CD14-positive monocyte (primary cell): ENCODE measurements around the gene DGCR8. TPM values are rescaled to one million over a fixed set of nuclear protein-coding genes. Genes with fewer than 3 reads are reported as not detected.

Experiments
- DNase-seq, 3 donors: peaks; one replicate each; pipeline ENCODE4 v3.0.0-alpha.2; 2011 to 2022
- H2AFZ ChIP-seq: 2 replicates; pipeline ENCODE4 v1.6.0; 2012; ENCODE audit warnings: mild to moderate bottlenecking, low read depth, low read length, inconsistent platforms; ENCODE audit not compliant: insufficient read depth, poor library complexity, severe bottlenecking
- H3K27ac ChIP-seq, 2 donors: 1 replicate in 1 of 2; 2 replicates in 1 of 2; pipeline ENCODE4 v1.5.1; 2012 to 2013; ENCODE audit warnings: low read length in 2 of 2, control low read depth in 1 of 2, inconsistent platforms in 1 of 2, low read depth in 1 of 2, mild to moderate bottlenecking in 1 of 2
- H3K27me3 ChIP-seq, 2 donors: one replicate each; pipeline versions ENCODE4 v1.6.0 to v1.6.1; 2011 to 2013; ENCODE audit warnings: low read length in 2 of 2; ENCODE audit not compliant: control insufficient read depth in 2 of 2, insufficient read depth in 2 of 2
- H3K36me3 ChIP-seq, 2 donors: replicated peaks in 1 of 2; 1 replicate in 1 of 2; 2 replicates in 1 of 2; pipeline versions ENCODE4 v1.5.1 to v1.6.1; 2012 to 2013; ENCODE audit warnings: low read length in 2 of 2, control low read depth in 1 of 2, inconsistent platforms in 1 of 2, mild to moderate bottlenecking in 1 of 2; ENCODE audit not compliant: insufficient read depth in 2 of 2, control insufficient read depth in 1 of 2
- H3K4me1 ChIP-seq, 2 donors: 1 replicate in 1 of 2; 2 replicates in 1 of 2; pipeline versions ENCODE4 v1.5.1 to v1.6.1; 2012 to 2013; ENCODE audit warnings: low read length in 2 of 2, control low read depth in 1 of 2, inconsistent platforms in 1 of 2, mild to moderate bottlenecking in 1 of 2, moderate library complexity in 1 of 2; ENCODE audit not compliant: insufficient read depth in 2 of 2, control insufficient read depth in 1 of 2
- H3K4me2 ChIP-seq: replicated peaks from 2 replicates; pipeline ENCODE3; 2012; ENCODE audit warnings: low read length, moderate library complexity, mild to moderate bottlenecking; ENCODE audit not compliant: poor library complexity, severe bottlenecking; ENCODE audit errors: extremely low read depth
- H3K4me3 ChIP-seq, 3 experiments: fragments of 200-600 bp in 1 of 3; sonication (generic) in 1 of 3; replicated peaks in 1 of 3; 1 replicate in 2 of 3; 2 replicates in 1 of 3; pipeline ENCODE4 v1.5.1; 2011 to 2013; ENCODE audit warnings: low read length in 3 of 3, mild to moderate bottlenecking in 3 of 3, control low read depth in 2 of 3, low read depth in 2 of 3, inconsistent platforms in 1 of 3, moderate library complexity in 1 of 3
- H3K79me2 ChIP-seq: 2 replicates; pipeline ENCODE4 v1.6.0; 2012; ENCODE audit warnings: mild to moderate bottlenecking, control low read depth, inconsistent platforms, low read length, moderate library complexity; ENCODE audit not compliant: insufficient read depth
- H3K9ac ChIP-seq: 2 replicates; pipeline ENCODE4 v1.6.0; 2017; ENCODE audit warnings: low read length, mild to moderate bottlenecking; ENCODE audit not compliant: insufficient read depth, poor library complexity, severe bottlenecking
- H3K9me3 ChIP-seq, 2 donors: replicated peaks in 1 of 2; 1 replicate in 1 of 2; 2 replicates in 1 of 2; pipeline versions ENCODE4 v1.5.1 to v1.6.1; 2012 to 2013; ENCODE audit warnings: low read length in 2 of 2, control low read depth in 1 of 2; ENCODE audit not compliant: control insufficient read depth in 1 of 2, insufficient read depth in 1 of 2
- H4K20me1 ChIP-seq: 2 replicates; pipeline ENCODE4 v1.6.0; 2012; ENCODE audit warnings: mild to moderate bottlenecking, low read length, control low read depth, moderate library complexity; ENCODE audit not compliant: insufficient read depth
- H3K27ac Mint-ChIP-seq, 7 donors: one replicate each; pipeline ENCODE4 v1.8.0; 2020; ENCODE audit warnings: mild to moderate bottlenecking in 7 of 7, mixed read lengths in 7 of 7, moderate library complexity in 6 of 7, inconsistent platforms in 2 of 7
- H3K27me3 Mint-ChIP-seq, 3 donors: one replicate each; pipeline ENCODE4 v1.8.0; 2021 to 2022; ENCODE audit warnings: low read depth in 3 of 3, mild to moderate bottlenecking in 3 of 3, mixed read lengths in 3 of 3, moderate library complexity in 3 of 3, inconsistent platforms in 1 of 3
- H3K36me3 Mint-ChIP-seq, 2 donors: one replicate each; pipeline ENCODE4 v1.8.0; 2020; ENCODE audit warnings: mixed read lengths in 2 of 2, inconsistent platforms in 1 of 2, mild to moderate bottlenecking in 1 of 2
- H3K4me1 Mint-ChIP-seq: one replicate; pipeline ENCODE4 v1.8.0; 2020; ENCODE audit warnings: mild to moderate bottlenecking, mixed read lengths
- H3K4me3 Mint-ChIP-seq, 2 donors: one replicate each; pipeline ENCODE4 v1.8.0; 2020; ENCODE audit warnings: mild to moderate bottlenecking in 2 of 2, mixed read lengths in 2 of 2, moderate library complexity in 1 of 2
- H3K9me3 Mint-ChIP-seq, 7 donors: one replicate each; pipeline ENCODE4 v1.8.0; 2020 to 2022; ENCODE audit warnings: mixed read lengths in 7 of 7, mild to moderate bottlenecking in 6 of 7, moderate library complexity in 6 of 7, inconsistent platforms in 2 of 7
- WGBS: methylation state at CpG from one replicate; pipeline ENCODE4 v1.1.5; 2013; ENCODE audit warnings: missing lambda C conversion rate; ENCODE audit not compliant: insufficient coverage; 5-methylcytosine and 5-hydroxymethylcytosine counted together
- intact Hi-C, 2 donors: fragments of 100-400 bp; cut with micrococcal nuclease; formaldehyde crosslinking; loops; one replicate each; pipeline versions ENCODE4 v1.15.0 to v1.15.1; 2023
- polyA plus RNA-seq, 3 donors: library from polyadenylated mRNA; depleted of rRNA in 1 of 3; unstranded in 2 of 3; stranded (reverse) in 1 of 3; fragments of 300-500 nt in 2 of 3; fragments of >200 nt in 1 of 3; fragmentation: Illumina TruSeq in 2 of 3; gene quantifications; 1 replicate in 2 of 3; 2 replicates in 1 of 3; pipeline ENCODE4 v1.2.3, GENCODE V29; 2012 to 2021
- TF ChIP-seq, protein P1 (sequence below): fragments of 200-600 bp; IDR thresholded peaks from one replicate; pipeline ENCODE4 v1.8.0; 2022; ENCODE audit warnings: antibody characterized with exemption, mild to moderate bottlenecking

DGCR8 gene
- polyA plus RNA-seq, 3 donors: 1.2 to 18.7 (median 1.4) TPM

DNA sequence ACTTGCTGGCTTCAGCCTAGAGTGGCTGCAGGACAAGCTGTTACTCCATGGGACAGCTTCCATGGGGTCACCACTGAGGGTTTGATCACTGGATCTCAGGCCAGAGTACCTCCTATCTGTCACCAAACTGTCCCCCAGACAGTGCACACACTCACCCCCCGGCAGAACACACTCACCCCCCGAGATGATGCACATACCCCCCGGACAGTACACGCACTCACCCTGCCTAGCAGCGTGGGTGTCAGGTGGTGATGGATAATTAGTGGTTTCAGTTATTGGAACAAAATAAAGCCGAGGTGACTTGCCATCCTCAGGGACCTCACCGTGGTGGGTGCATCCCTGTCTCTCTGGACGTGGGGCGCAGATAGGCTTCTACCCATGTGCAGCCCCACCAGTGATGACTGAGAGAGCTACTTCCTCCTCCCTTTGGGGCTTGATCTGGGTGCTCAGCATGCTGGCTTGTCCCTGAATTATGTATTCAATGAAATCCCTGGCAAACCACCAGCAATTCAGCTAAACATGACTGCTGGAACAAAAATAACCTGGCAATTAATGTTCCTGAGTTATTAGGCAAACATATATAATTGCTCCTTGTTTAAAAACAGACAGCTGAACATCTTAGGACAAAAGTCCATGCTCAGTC is 40.2 kb upstream of the DGCR8 start:
- Histone ChIP-seq H2AFZ (no peak overlapping the region), H3K79me2 (peaks cover 14% of the 10 kb centered on the region), H4K20me1 (peaks cover 91% of the 10 kb centered on the region), H3K4me3 (no peak overlapping the region), H3K4me1 (no peaks in the 10 kb centered on the region), H3K36me3 (peaks cover 73 to 92% of the 10 kb centered on the region in 2 donors), H3K4me2 (no peak overlapping the region), H3K27me3 (no peaks in the 10 kb centered on the region), H3K27ac (no peak overlapping the region), H3K9me3 (no peaks in the 10 kb centered on the region), H3K9ac (no peak overlapping the region)
- peaks cover 0 to 2% (median 0%) of the 10 kb centered on the region in 7 donors for H3K9me3 Mint-ChIP-seq
- peak overlapping the region in 3 of 7 donors; percentile 32 to 80 (median 62) for H3K27ac Mint-ChIP-seq
- DNase-seq: no peak
- WGBS: 95% methylated on average over 4 of the region's 9 CpGs
- TF ChIP-seq, protein P1, sequence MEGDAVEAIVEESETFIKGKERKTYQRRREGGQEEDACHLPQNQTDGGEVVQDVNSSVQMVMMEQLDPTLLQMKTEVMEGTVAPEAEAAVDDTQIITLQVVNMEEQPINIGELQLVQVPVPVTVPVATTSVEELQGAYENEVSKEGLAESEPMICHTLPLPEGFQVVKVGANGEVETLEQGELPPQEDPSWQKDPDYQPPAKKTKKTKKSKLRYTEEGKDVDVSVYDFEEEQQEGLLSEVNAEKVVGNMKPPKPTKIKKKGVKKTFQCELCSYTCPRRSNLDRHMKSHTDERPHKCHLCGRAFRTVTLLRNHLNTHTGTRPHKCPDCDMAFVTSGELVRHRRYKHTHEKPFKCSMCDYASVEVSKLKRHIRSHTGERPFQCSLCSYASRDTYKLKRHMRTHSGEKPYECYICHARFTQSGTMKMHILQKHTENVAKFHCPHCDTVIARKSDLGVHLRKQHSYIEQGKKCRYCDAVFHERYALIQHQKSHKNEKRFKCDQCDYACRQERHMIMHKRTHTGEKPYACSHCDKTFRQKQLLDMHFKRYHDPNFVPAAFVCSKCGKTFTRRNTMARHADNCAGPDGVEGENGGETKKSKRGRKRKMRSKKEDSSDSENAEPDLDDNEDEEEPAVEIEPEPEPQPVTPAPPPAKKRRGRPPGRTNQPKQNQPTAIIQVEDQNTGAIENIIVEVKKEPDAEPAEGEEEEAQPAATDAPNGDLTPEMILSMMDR: no peak
- H3K4me1 Mint-ChIP-seq: peaks cover 2% of the 10 kb centered on the region
- peaks cover 68 to 88% of the 10 kb centered on the region in 2 donors for H3K36me3 Mint-ChIP-seq
- no peak overlapping the region for H3K4me3 Mint-ChIP-seq
- H3K27me3 Mint-ChIP-seq: no peaks in the 10 kb centered on the region
- intact Hi-C loops: no loop called here

DNA sequence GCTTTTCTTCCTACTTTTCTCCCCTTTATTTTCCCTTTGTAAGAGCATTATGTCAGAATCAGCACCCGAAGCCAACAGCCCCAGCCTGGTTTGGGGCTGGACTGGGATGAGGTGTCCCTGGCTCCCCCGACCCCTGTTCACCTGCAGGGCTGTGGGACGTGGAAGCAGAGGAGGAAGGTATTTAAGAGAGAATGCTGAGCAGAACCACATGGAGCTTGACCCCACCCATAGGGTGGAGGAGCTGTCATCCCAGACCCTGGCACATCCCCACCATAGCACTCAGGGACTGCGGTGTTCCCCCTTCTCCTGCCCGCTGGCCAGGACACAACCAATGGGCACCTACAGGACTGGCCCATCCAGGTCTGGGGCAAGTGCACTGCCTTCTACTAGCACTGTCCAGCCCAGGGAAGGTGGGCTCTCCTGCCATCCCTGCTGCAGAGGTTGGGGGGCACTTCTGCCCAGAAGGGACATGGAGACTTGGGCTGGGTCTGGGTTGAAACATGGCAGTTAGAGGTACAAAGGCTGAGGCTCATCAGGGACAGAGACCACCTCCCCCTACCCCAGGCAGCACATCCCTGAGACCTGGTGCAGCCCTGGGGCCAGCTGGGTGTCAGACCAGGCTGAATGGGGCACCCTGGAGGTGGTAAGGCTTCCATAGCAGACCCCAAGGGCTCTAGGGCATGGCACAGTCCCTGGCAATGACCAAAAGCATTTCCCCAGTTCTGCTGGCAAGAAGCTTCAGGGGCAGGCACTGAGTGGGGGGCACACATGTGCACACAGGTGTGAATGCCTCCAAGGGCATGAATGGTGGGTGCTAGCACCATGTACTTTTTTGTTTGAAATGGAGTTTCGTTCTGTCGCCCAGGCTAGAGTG is 39.5 kb upstream of the DGCR8 start:
- H3K27me3 Mint-ChIP-seq: no peaks in the 10 kb centered on the region
- Histone ChIP-seq H3K4me1 (no peaks in the 10 kb centered on the region), H3K27me3 (no peaks in the 10 kb centered on the region), H4K20me1 (peaks cover 88% of the 10 kb centered on the region), H3K9ac (no peak overlapping the region), H2AFZ (no peak overlapping the region), H3K4me2 (no peak overlapping the region), H3K79me2 (peaks cover 7% of the 10 kb centered on the region), H3K4me3 (no peak overlapping the region), H3K9me3 (no peaks in the 10 kb centered on the region), H3K36me3 (peaks cover 72 to 93% of the 10 kb centered on the region in 2 donors), H3K27ac (no peak overlapping the region)
- intact Hi-C loops: no loop called here
- H3K4me1 Mint-ChIP-seq: peaks cover 2% of the 10 kb centered on the region
- H3K36me3 Mint-ChIP-seq: peaks cover 72 to 92% of the 10 kb centered on the region in 2 donors
- TF ChIP-seq, protein P1: no peak
- H3K4me3 Mint-ChIP-seq: no peak overlapping the region
- no peak for DNase-seq
- 100% methylated on average over 5 of the region's 7 CpGs for WGBS
- H3K9me3 Mint-ChIP-seq: peaks cover 0 to 3% (median 0%) of the 10 kb centered on the region in 7 donors
- H3K27ac Mint-ChIP-seq: peak overlapping the region in 2 of 7 donors; percentile 62 to 80
